ENCODE data around the gene NPAS3. TPM values are rescaled to one million over a fixed set of nuclear protein-coding genes. Genes with fewer than 3 reads are reported as not detected.

NPAS3 gene
- total RNA-seq, 3 donors from 2014 or later = 0.96 to 4.0 (median 2.0) TPM

- Histone ChIP-seq H3K4me3 (no peak overlapping the region), H3K4me1 (no peaks in the 10 kb centered on the region), H3K36me3 (no peaks in the 10 kb centered on the region), H3K9me3 (no peaks in the 10 kb centered on the region), H3K27ac (no peak overlapping the region), H3K27me3 (no peaks in the 10 kb centered on the region)
- no peak for TF ChIP-seq POLR2A (IDR thresholded peaks at IDR 0.05)
- TF ChIP-seq POLR2AphosphoS5 (IDR thresholded peaks at IDR 0.05) = no peak
- no peak for TF ChIP-seq CTCF (IDR thresholded peaks at IDR 0.05)
- DNase-seq (ENCODE audit: low spot score in 2 of 2) = no peak
- intact Hi-C loops (cut with DNase I; ENCODE audit: low total_unique reads) = no loop called here
Measured at GRCh38 chr14:33461036-33461435, 522.4 kb downstream of the NPAS3 start.

- H3K27me3 ChIP-seq = no peaks in the 10 kb centered on the region
- no peak overlapping the region for H3K27ac ChIP-seq
- H3K9me3 ChIP-seq = no peaks in the 10 kb centered on the region
- intact Hi-C loops (cut with DNase I; ENCODE audit: low total_unique reads) = no loop called here
- H3K4me3 ChIP-seq = no peak overlapping the region
- no peaks in the 10 kb centered on the region for H3K36me3 ChIP-seq
- TF ChIP-seq POLR2A (IDR thresholded peaks at IDR 0.05) = no peak
- no peak for TF ChIP-seq POLR2AphosphoS5 (IDR thresholded peaks at IDR 0.05)
- TF ChIP-seq CTCF (IDR thresholded peaks at IDR 0.05) = no peak
- DNase-seq (ENCODE audit: low spot score in 2 of 2) = no peak
- no peaks in the 10 kb centered on the region for H3K4me1 ChIP-seq
Measured at GRCh38 chr14:33463731-33464130, 525.1 kb downstream of the NPAS3 start.

- no peak for DNase-seq (ENCODE audit: low spot score in 2 of 2)
- Histone ChIP-seq H3K9me3 (no peaks in the 10 kb centered on the region), H3K36me3 (no peaks in the 10 kb centered on the region), H3K27ac (no peak overlapping the region), H3K4me1 (no peaks in the 10 kb centered on the region), H3K4me3 (no peak overlapping the region), H3K27me3 (no peaks in the 10 kb centered on the region)
- no peak for TF ChIP-seq POLR2AphosphoS5 (IDR thresholded peaks at IDR 0.05)
- no peak for TF ChIP-seq CTCF (IDR thresholded peaks at IDR 0.05)
- no peak for TF ChIP-seq POLR2A (IDR thresholded peaks at IDR 0.05)
- intact Hi-C loops (cut with DNase I; ENCODE audit: low total_unique reads) = no loop called here
Measured at GRCh38 chr14:33464254-33464962, 525.7 kb downstream of the NPAS3 start.

GRCh38 chr14:33465846-33466700 is 527.4 kb downstream of the NPAS3 start:
- H3K4me1 ChIP-seq = no peaks in the 10 kb centered on the region
- no peak for DNase-seq (ENCODE audit: low spot score in 2 of 2)
- H3K27ac ChIP-seq = no peak overlapping the region
- intact Hi-C loops (cut with DNase I; ENCODE audit: low total_unique reads) = no loop called here
- no peaks in the 10 kb centered on the region for H3K27me3 ChIP-seq
- TF ChIP-seq CTCF (IDR thresholded peaks at IDR 0.05) (no peak), POLR2AphosphoS5 (IDR thresholded peaks at IDR 0.05) (no peak), POLR2A (IDR thresholded peaks at IDR 0.05) (no peak)
- no peaks in the 10 kb centered on the region for H3K36me3 ChIP-seq
- no peaks in the 10 kb centered on the region for H3K9me3 ChIP-seq
- no peak overlapping the region for H3K4me3 ChIP-seq

- no peaks in the 10 kb centered on the region for H3K9me3 ChIP-seq
- intact Hi-C loops (cut with DNase I; ENCODE audit: low total_unique reads) = no loop called here
- H3K36me3 ChIP-seq = no peaks in the 10 kb centered on the region
- TF ChIP-seq CTCF (IDR thresholded peaks at IDR 0.05) (no peak), POLR2A (IDR thresholded peaks at IDR 0.05) (no peak), POLR2AphosphoS5 (IDR thresholded peaks at IDR 0.05) (no peak)
- no peaks in the 10 kb centered on the region for H3K27me3 ChIP-seq
- H3K27ac ChIP-seq = no peak overlapping the region
- no peaks in the 10 kb centered on the region for H3K4me1 ChIP-seq
- no peak for DNase-seq (ENCODE audit: low spot score in 2 of 2)
- no peak overlapping the region for H3K4me3 ChIP-seq
Measured at GRCh38 chr14:33467971-33468370, 529.3 kb downstream of the NPAS3 start.

All from breast epithelium (tissue), 4 donors.